Head of caudate nucleus (tissue), 42 donors: ENCODE results near the gene NPFFR2.
A peak's percentile ranks its signal among the peaks of the same experiment; 100 is the strongest.
"Not testable (repeated sequence)": the region's sequence is repeated elsewhere in the genome, so short reads cannot be mapped to it uniquely, and the experiment has no call there.

Source experiments
- DNase-seq, 42 donors: peaks; one replicate each; pipeline versions ENCODE4 v3.0.0 to v3.0.0-alpha.2; 2020 to 2021; ENCODE audit warnings: mixed read lengths in 7 of 42
- intact Hi-C: fragments of 100-400 bp; cut with DNase I; formaldehyde crosslinking; loops from one replicate; pipeline ENCODE4 v1.15.0; 2022

NPFFR2 gene

GRCh38 chr4:72031868-72032608 lies at the start of gene NPFFR2:
Gene NPFFR2 (plus strand): TSS chr4:72032000. CDS start chr4:72128592, 96,592 bp downstream.
- DNase-seq, result peak in 27 of 42 donors; percentile 2 to 47 (median 11)
- intact Hi-C loops, result no loop called here

GRCh38 chr4:71992571-71993312 lies 39.1 kb upstream of the NPFFR2 start:
- intact Hi-C loops, result no loop called here
- DNase-seq, result no peak

GRCh38 chr4:71994559-71994958 lies 37.2 kb upstream of the NPFFR2 start:
- intact Hi-C loops, result no loop called here
- DNase-seq, result no peak

GRCh38 chr4:71995297-71995696 lies 36.5 kb upstream of the NPFFR2 start:
- DNase-seq, result no peak
- intact Hi-C loops, result no loop called here

- intact Hi-C loops, result no loop called here
- DNase-seq, result no peak
These were observed 25.2 kb upstream of the NPFFR2 start for GRCh38 chr4:72006586-72006985.

GRCh38 chr4:72011906-72012305 lies 19.9 kb upstream of the NPFFR2 start:
- DNase-seq, result no peak
- intact Hi-C loops, result no loop called here

GRCh38 chr4:72016011-72016410 lies 15.8 kb upstream of the NPFFR2 start:
- intact Hi-C loops, result no loop called here
- no peak for DNase-seq

GRCh38 chr4:72019688-72020087 lies 12.1 kb upstream of the NPFFR2 start:
- DNase-seq, result no peak
- intact Hi-C loops, result no loop called here

- DNase-seq, result no peak
These were observed 9.2 kb upstream of the NPFFR2 start for GRCh38 chr4:72022553-72022952.

GRCh38 chr4:72055566-72055965 lies 23.8 kb downstream of the NPFFR2 start:
- intact Hi-C loops, result no loop called here
- no peak for DNase-seq

More at GRCh38 chr4:72022553-72022952, 9.2 kb upstream of the NPFFR2 start:
- intact Hi-C loops, result no loop called here

- intact Hi-C loops, result no loop called here
- DNase-seq, result no peak
These were observed 31.9 kb downstream of the NPFFR2 start for GRCh38 chr4:72063726-72064125.

GRCh38 chr4:72067051-72067450 lies 35.3 kb downstream of the NPFFR2 start:
- intact Hi-C loops, result no loop called here
- DNase-seq, result no peak

- intact Hi-C loops, result no loop called here
- no peak for DNase-seq
These were observed 42.0 kb downstream of the NPFFR2 start for GRCh38 chr4:72073816-72074215.

- intact Hi-C loops, result no loop called here
- no peak for DNase-seq
These were observed 44.8 kb downstream of the NPFFR2 start for GRCh38 chr4:72076562-72076961.

GRCh38 chr4:72077346-72077745 lies 45.5 kb downstream of the NPFFR2 start:
- no peak for DNase-seq
- intact Hi-C loops, result no loop called here

GRCh38 chr4:72084587-72085011 lies 52.8 kb downstream of the NPFFR2 start:
- intact Hi-C loops, result no loop called here
- DNase-seq, result no peak

- intact Hi-C loops, DNase-seq: not testable (repeated sequence)
These were observed 58.8 kb downstream of the NPFFR2 start for GRCh38 chr4:72090606-72091005.

GRCh38 chr4:72094059-72094797 lies 62.4 kb downstream of the NPFFR2 start:
- DNase-seq, result no peak

GRCh38 chr4:72107456-72107855 lies 75.7 kb downstream of the NPFFR2 start:
- no peak for DNase-seq

More at GRCh38 chr4:72094059-72094797, 62.4 kb downstream of the NPFFR2 start:
- intact Hi-C loops, result no loop called here

GRCh38 chr4:72109364-72109763 lies 77.6 kb downstream of the NPFFR2 start:
- intact Hi-C loops, result no loop called here
- no peak for DNase-seq

More at GRCh38 chr4:72107456-72107855, 75.7 kb downstream of the NPFFR2 start:
- intact Hi-C loops, result no loop called here
